ENCODE results near the gene OR2G6.
"Not testable (repeated sequence)": the region's sequence is repeated elsewhere in the genome, so short reads cannot be mapped to it uniquely, and the experiment has no call there.

DNA sequence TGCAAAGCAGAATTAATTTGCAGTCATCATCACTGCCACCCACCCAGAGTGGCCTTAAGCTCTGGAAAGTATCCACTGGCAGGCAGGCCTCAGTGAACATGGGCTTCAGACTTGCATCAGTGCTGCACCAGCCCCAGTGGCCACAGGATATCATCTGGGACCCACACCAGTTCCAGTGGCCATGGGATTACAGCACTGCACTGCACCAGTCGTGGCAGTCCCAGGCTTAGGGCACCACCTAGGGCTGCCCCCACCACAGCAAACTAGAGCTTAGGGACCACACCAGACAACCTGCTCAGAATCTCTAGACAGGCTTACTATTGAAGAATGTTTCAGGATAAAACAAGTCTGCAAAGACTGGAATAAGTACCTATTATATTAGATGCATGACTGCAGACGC is 39.5 kb downstream of the OR2G6 start:
- TF ChIP-seq EP300, POLR2A, POLR2AphosphoS5 (IDR thresholded peaks at IDR 0.05): not testable (repeated sequence)
- TF ChIP-seq, protein P1, sequence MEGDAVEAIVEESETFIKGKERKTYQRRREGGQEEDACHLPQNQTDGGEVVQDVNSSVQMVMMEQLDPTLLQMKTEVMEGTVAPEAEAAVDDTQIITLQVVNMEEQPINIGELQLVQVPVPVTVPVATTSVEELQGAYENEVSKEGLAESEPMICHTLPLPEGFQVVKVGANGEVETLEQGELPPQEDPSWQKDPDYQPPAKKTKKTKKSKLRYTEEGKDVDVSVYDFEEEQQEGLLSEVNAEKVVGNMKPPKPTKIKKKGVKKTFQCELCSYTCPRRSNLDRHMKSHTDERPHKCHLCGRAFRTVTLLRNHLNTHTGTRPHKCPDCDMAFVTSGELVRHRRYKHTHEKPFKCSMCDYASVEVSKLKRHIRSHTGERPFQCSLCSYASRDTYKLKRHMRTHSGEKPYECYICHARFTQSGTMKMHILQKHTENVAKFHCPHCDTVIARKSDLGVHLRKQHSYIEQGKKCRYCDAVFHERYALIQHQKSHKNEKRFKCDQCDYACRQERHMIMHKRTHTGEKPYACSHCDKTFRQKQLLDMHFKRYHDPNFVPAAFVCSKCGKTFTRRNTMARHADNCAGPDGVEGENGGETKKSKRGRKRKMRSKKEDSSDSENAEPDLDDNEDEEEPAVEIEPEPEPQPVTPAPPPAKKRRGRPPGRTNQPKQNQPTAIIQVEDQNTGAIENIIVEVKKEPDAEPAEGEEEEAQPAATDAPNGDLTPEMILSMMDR (IDR thresholded peaks at IDR 0.05) = not testable (repeated sequence)
